HepG2 (cell line): Measurements from ENCODE around the gene ELFN1. TPM values are rescaled to one million over a fixed set of nuclear protein-coding genes. Genes with fewer than 3 reads are reported as not detected.

Experiments used
- ATAC-seq: fragments of 200-7000 bp; cut with Tn5 transposase; 3 replicates; pipeline ENCODE4 v1.9.1; 2020; ENCODE audit warnings: mild to moderate bottlenecking, moderate library complexity
- BruUV-seq: library from RNA; stranded (reverse); fragments of 400-500 nt; replicated peaks from 2 replicates; lab custom pipeline; 2021; lab: Mats Ljungman, UMichigan
- CTCF ChIA-PET: fragments of 300-600 bp; formaldehyde crosslinking; extraction: SDS; loops from one replicate; lab custom pipeline; 2021; ENCODE audit warnings: low total read pairs, inconsistent platforms, low intra/inter-chr PET ratio; lab: Yijun Ruan, JAX
- POLR2A ChIA-PET: fragments of 350-600 bp; sonication (Branson Sonifier 250); formaldehyde crosslinking; loops from one replicate; lab custom pipeline; 2020; ENCODE audit warnings: antibody characterized with exemption, inconsistent platforms; lab: Yijun Ruan, JAX
- DNase-seq: peaks from one replicate; pipeline ENCODE4 v3.0.0-alpha.2; 2015; ENCODE audit warnings: low spot score
- FAIRE-seq: peaks from 3 replicates; lab custom pipeline; 2011; peaks lifted over from hg19 to GRCh38; lab: Jason Lieb, UNC
- H2AFZ ChIP-seq: one replicate; pipeline ENCODE4 v1.6.1; 2011; ENCODE audit warnings: low read length, inconsistent platforms
- H3K27ac ChIP-seq: fragments of 300-600 bp; 3 replicates; pipeline ENCODE4 v1.8.0; 2011; ENCODE audit warnings: mixed run types, mild to moderate bottlenecking, mixed read lengths, low read length, inconsistent platforms; ENCODE audit not compliant: insufficient read depth; ENCODE audit errors: extremely low read length
- H3K27me3 ChIP-seq, 2 experiments: fragments of 200-600 bp in 1 of 2; 2 replicates in 1 of 2; 3 replicates in 1 of 2; pipeline versions ENCODE4 v1.6.0 to v1.8.0; 2011; ENCODE audit warnings: low read length in 2 of 2, mild to moderate bottlenecking in 2 of 2, moderate library complexity in 2 of 2, inconsistent platforms in 1 of 2; ENCODE audit not compliant: insufficient read depth in 2 of 2, control insufficient read depth in 1 of 2
- H3K36me3 ChIP-seq, 2 experiments: fragments of 200-600 bp in 1 of 2; replicated peaks in 1 of 2; 2 replicates in 1 of 2; 3 replicates in 1 of 2; pipeline versions ENCODE4 v1.5.1 to v1.8.0; 2011; ENCODE audit warnings: low read length in 2 of 2, inconsistent platforms in 1 of 2; ENCODE audit not compliant: insufficient read depth in 2 of 2, control insufficient read depth in 1 of 2
- H3K4me1 ChIP-seq: 2 replicates; pipeline ENCODE4 v1.5.1; 2012; ENCODE audit warnings: low read length, inconsistent platforms; ENCODE audit not compliant: insufficient read depth
- H3K4me2 ChIP-seq: 2 replicates; pipeline ENCODE4 v1.6.0; 2011; ENCODE audit warnings: low read depth, low read length, inconsistent platforms
- H3K4me3 ChIP-seq, 3 experiments: fragments of 200-600 bp in 1 of 3; sonication (generic), shearing (Covaris generic) in 1 of 3; replicated peaks in 1 of 3; 2 replicates each; pipeline ENCODE4 v1.5.1; 2011 to 2016; ENCODE audit warnings: low read length in 3 of 3, inconsistent platforms in 2 of 3, low read depth in 2 of 3, mild to moderate bottlenecking in 2 of 3, control low read depth in 1 of 3, mixed read lengths in 1 of 3; ENCODE audit not compliant: insufficient read depth in 1 of 3
- H3K79me2 ChIP-seq: one replicate; pipeline ENCODE4 v1.6.1; 2011; ENCODE audit warnings: low read length, inconsistent platforms; ENCODE audit not compliant: insufficient read depth
- H3K9ac ChIP-seq: 2 replicates; pipeline ENCODE4 v1.6.0; 2011; ENCODE audit warnings: mild to moderate bottlenecking, low read depth, low read length, inconsistent platforms; ENCODE audit not compliant: insufficient read depth
- H3K9me3 ChIP-seq: 2 replicates; pipeline ENCODE4 v1.5.1; 2012; ENCODE audit warnings: mild to moderate bottlenecking, low read length
- H4K20me1 ChIP-seq: 2 replicates; pipeline ENCODE4 v1.6.0; 2011; ENCODE audit warnings: inconsistent platforms, mild to moderate bottlenecking, low read length, moderate library complexity; ENCODE audit not compliant: insufficient read depth
- FOXA3 ChIP-seq: IDR thresholded peaks from 2 replicates; pipeline ENCODE4 v1.6.1; 2016; ENCODE audit warnings: missing genetic modification reagents, missing compliant biosample characterization
- NFAT5 ChIP-seq: sonication (generic); formaldehyde crosslinking; IDR thresholded peaks from 2 replicates; pipeline ENCODE4 v1.4.0; 2020; ENCODE audit warnings: missing genetic modification reagents
- RAD21 ChIP-seq: fragments of 450-650 bp; formaldehyde crosslinking; IDR thresholded peaks from 2 replicates; pipeline ENCODE4 v1.5.0; 2020; ENCODE audit warnings: mild to moderate bottlenecking
- SIN3A ChIP-seq: IDR thresholded peaks from 2 replicates; pipeline ENCODE4 v1.6.1; 2011; ENCODE audit warnings: low read depth, mild to moderate bottlenecking, control low read depth, low read length, borderline replicate concordance
- SOX6 ChIP-seq, 2 experiments: fragments of 450-650 bp in 1 of 2; sonication (generic) in 1 of 2; formaldehyde crosslinking in 1 of 2; IDR thresholded peaks; 2 replicates each; pipeline versions ENCODE4 v1.4.0 to v1.6.1; 2017 to 2020; ENCODE audit warnings: antibody characterized with exemption in 1 of 2, mild to moderate bottlenecking in 1 of 2, missing genetic modification reagents in 1 of 2
- SRSF1 ChIP-seq: fragments of 200-400 bp; formaldehyde crosslinking; optimal IDR thresholded peaks from 2 replicates; pipeline ENCODE3; 2017; ENCODE audit warnings: mild to moderate bottlenecking, low read depth, low read length, moderate library complexity
- ZNF180 ChIP-seq: sonication (generic); formaldehyde crosslinking; IDR thresholded peaks from 2 replicates; pipeline ENCODE4 v1.4.0; 2020; ENCODE audit warnings: low read depth, missing genetic modification reagents, borderline replicate concordance
- ZNF652 ChIP-seq: IDR thresholded peaks from 2 replicates; pipeline ENCODE4 v1.6.1; 2016; ENCODE audit warnings: low read depth, borderline replicate concordance
- ZSCAN12 ChIP-seq: sonication (generic); formaldehyde crosslinking; IDR thresholded peaks from 2 replicates; pipeline ENCODE4 v1.9.0; 2021; ENCODE audit warnings: mild to moderate bottlenecking, missing genetic modification reagents
- ZSCAN5A ChIP-seq: sonication (generic); formaldehyde crosslinking; IDR thresholded peaks from 2 replicates; pipeline ENCODE4 v1.8.0; 2022; ENCODE audit warnings: mild to moderate bottlenecking, missing genetic modification reagents, borderline replicate concordance
- whole genome bisulfite sequencing: methylation state at CpG from one replicate; pipeline ENCODE4 v1.1.6; 2017; ENCODE audit warnings: low lambda C conversion rate; 5-methylcytosine and 5-hydroxymethylcytosine counted together
- in situ Hi-C: cut with HindIII; loops from 2 replicates; pipeline ENCODE4 v1.10.0; 2017; ENCODE audit warnings: low pct_unique_long_range_greater_than_20kb; ENCODE audit not compliant: extremely low pct_ligation_motif_present
- intact Hi-C: fragments of 100-400 bp; cut with micrococcal nuclease; formaldehyde crosslinking; loops from one replicate; pipeline ENCODE4 v1.10.0; 2022; ENCODE audit not compliant: unreplicated experiment
- polyA plus RNA-seq, 8 experiments: library from polyadenylated mRNA; depleted of rRNA in 3 of 8; stranded (reverse) in 7 of 8; unstranded in 1 of 8; fragments of >200 nt; fragmentation: Illumina TruSeq in 4 of 8; extraction: Trizol in 4 of 8; gene quantifications; 2 replicates each; pipeline versions ENCODE4 v1.2.1 to v1.2.3, GENCODE V29; 2011 to 2016; ENCODE audit warnings: low read depth in 4 of 8, missing spikeins in 1 of 8, mixed read lengths in 1 of 8; ENCODE audit not compliant: insufficient read depth in 1 of 8
- total RNA-seq, 5 experiments: library from RNA; depleted of rRNA; stranded (reverse); fragments of >200 nt; fragmentation: Illumina TruSeq; extraction: Trizol; gene quantifications; 2 replicates each; pipeline ENCODE4 v1.2.3, GENCODE V29; 2016; ENCODE audit warnings: low read depth in 1 of 5
- TF ChIP-seq, protein P1 (sequence below): sonication (generic); formaldehyde crosslinking; IDR thresholded peaks from 2 replicates; pipeline ENCODE4 v1.4.0; 2020; ENCODE audit warnings: mild to moderate bottlenecking, missing genetic modification reagents, borderline replicate concordance
- TF ChIP-seq, protein P2 (sequence below): sonication (generic); formaldehyde crosslinking; IDR thresholded peaks from 2 replicates; pipeline ENCODE4 v1.5.1; 2020; ENCODE audit warnings: mild to moderate bottlenecking, missing genetic modification reagents, moderate library complexity

The ELFN1 gene
- total and polyA plus RNA-seq, 2 of the 13 experiments (the other 11 are each of a cell fraction or from before 2014, with no cell fraction given), result 0.13 to 0.18 TPM

DNA sequence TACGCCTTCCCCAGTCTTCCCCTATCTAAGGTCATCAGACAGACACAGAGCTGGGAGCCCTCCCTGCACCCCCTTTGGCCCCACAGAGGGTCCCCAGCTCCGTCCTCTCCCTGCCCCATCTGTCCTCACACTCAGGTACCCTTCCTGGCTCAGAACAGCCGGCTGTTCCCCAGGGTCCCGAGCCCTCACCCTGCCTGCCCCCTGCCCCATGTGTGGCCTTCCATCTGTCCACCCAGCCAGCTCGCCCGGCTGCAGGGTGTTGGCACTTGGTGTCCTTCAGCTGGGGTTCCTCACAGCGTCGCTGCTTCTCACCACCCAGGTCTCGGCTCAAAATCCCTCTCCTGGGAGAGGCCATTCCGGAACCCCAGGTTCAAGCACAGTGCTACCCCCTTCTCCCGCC lies 28.9 kb upstream of the ELFN1 start:
- Histone ChIP-seq H2AFZ (no peak overlapping the region), H3K9me3 (peaks cover 7% of the 10 kb centered on the region), H4K20me1 (no peaks in the 10 kb centered on the region), H3K9ac (no peak overlapping the region), H3K79me2 (no peaks in the 10 kb centered on the region), H3K4me1 (peaks cover 22% of the 10 kb centered on the region), H3K36me3 (no peaks in the 10 kb centered on the region), H3K27me3 (peaks cover 2 to 40% of the 10 kb centered on the region in 2 experiments), H3K4me2 (no peak overlapping the region), H3K4me3 (no peak overlapping the region), H3K27ac (no peak overlapping the region)
- intact Hi-C loops (no loop called here), in situ Hi-C loops (no loop called here)
- POLR2A ChIA-PET, result no interaction called here
- CTCF ChIA-PET, result no interaction called here
- no peak for FAIRE-seq
- no peak for DNase-seq
- ATAC-seq, result no peak
- WGBS, result 24% methylated on average over 10 of the region's 11 CpGs
- no TSS peak for BruUV-seq
- TF ChIP-seq ZNF652 (no peak), ZSCAN5A (CRISPR knock-in tag) (no peak), SOX6 (IDR thresholded peaks at IDR 0.05) (no peak), SOX6 (CRISPR knock-in tag; IDR thresholded peaks at IDR 0.05) (no peak), FOXA3 (no peak), NFAT5 (CRISPR knock-in tag) (no peak), SIN3A (no peak), SRSF1 (no peak), ZNF180 (no peak), RAD21 (no peak), ZSCAN12 (CRISPR knock-in tag) (no peak)
- TF ChIP-seq, protein P1, sequence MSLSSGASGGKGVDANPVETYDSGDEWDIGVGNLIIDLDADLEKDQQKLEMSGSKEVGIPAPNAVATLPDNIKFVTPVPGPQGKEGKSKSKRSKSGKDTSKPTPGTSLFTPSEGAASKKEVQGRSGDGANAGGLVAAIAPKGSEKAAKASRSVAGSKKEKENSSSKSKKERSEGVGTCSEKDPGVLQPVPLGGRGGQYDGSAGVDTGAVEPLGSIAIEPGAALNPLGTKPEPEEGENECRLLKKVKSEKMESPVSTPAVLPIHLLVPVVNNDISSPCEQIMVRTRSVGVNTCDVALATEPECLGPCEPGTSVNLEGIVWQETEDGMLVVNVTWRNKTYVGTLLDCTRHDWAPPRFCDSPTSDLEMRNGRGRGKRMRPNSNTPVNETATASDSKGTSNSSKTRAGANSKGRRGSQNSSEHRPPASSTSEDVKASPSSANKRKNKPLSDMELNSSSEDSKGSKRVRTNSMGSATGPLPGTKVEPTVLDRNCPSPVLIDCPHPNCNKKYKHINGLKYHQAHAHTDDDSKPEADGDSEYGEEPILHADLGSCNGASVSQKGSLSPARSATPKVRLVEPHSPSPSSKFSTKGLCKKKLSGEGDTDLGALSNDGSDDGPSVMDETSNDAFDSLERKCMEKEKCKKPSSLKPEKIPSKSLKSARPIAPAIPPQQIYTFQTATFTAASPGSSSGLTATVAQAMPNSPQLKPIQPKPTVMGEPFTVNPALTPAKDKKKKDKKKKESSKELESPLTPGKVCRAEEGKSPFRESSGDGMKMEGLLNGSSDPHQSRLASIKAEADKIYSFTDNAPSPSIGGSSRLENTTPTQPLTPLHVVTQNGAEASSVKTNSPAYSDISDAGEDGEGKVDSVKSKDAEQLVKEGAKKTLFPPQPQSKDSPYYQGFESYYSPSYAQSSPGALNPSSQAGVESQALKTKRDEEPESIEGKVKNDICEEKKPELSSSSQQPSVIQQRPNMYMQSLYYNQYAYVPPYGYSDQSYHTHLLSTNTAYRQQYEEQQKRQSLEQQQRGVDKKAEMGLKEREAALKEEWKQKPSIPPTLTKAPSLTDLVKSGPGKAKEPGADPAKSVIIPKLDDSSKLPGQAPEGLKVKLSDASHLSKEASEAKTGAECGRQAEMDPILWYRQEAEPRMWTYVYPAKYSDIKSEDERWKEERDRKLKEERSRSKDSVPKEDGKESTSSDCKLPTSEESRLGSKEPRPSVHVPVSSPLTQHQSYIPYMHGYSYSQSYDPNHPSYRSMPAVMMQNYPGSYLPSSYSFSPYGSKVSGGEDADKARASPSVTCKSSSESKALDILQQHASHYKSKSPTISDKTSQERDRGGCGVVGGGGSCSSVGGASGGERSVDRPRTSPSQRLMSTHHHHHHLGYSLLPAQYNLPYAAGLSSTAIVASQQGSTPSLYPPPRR (CRISPR knock-in tag), result no peak
- TF ChIP-seq, protein P2, sequence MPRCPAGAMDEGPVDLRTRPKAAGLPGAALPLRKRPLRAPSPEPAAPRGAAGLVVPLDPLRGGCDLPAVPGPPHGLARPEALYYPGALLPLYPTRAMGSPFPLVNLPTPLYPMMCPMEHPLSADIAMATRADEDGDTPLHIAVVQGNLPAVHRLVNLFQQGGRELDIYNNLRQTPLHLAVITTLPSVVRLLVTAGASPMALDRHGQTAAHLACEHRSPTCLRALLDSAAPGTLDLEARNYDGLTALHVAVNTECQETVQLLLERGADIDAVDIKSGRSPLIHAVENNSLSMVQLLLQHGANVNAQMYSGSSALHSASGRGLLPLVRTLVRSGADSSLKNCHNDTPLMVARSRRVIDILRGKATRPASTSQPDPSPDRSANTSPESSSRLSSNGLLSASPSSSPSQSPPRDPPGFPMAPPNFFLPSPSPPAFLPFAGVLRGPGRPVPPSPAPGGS (CRISPR knock-in tag), result no peak
